ENCODE measurements around the gene SYT10. TPM values are rescaled to one million over a fixed set of nuclear protein-coding genes. Genes with fewer than 3 reads are reported as not detected.

SYT10 gene, protein sequence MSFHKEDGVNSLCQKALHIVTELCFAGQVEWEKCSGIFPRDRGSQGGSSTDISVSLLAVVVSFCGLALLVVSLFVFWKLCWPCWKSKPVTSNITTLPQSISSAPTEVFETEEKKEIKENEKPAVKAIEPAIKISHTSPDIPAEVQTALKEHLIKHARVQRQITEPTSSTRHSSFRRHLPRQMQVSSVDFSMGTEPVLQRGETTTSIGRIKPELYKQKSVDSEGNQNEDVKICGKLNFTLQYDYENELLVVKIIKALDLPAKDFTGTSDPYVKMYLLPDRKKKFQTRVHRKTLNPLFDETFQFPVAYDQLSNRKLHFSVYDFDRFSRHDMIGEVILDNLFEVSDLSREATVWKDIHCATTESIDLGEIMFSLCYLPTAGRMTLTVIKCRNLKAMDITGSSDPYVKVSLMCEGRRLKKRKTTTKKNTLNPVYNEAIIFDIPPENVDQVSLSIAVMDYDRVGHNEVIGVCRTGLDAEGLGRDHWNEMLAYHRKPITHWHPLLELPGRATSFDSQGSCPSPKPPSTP
- not detected for total RNA-seq

DNA sequence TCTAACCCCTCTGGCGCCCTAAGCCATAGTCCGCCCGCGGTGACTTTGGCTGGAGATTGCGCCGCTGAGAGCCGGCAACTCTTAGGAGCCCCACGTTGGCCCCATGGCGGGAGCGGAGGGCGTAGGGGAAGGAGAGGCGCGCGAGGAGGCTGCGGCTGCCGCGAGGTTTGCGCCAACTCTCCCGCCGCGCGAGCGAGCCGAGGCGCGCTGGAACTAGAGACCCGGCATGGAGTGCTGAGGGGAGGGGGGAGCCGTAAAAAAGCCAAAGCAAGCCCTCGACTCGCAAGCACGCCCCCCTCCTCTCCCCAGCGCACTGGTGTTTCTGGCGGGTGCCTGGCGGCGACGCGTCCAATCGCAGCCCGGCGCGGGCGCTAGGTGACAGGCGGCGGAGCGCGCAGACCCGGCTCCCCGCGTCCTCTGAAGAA, at the start of gene SYT10:
Gene SYT10, minus strand, starts transcription at position 233 of the 425 bp plus-strand sequence. CDS start 297 bp downstream, outside the sequence.
- H3K36me3 ChIP-seq = no peaks in the 10 kb centered on the region
- DNase-seq = no peak
- no peak within 1 kb of the TSS for H3K27ac ChIP-seq
- peak within 1 kb of the TSS; percentile 39 to 66 (median 55) for H3K4me3 ChIP-seq
- intact Hi-C loops (cut with DNase I) = no loop called here
- peaks cover 3 to 21% (median 5%) of the 10 kb centered on the region in 3 donors for H3K4me1 ChIP-seq
- H3K9me3 ChIP-seq = no peaks in the 10 kb centered on the region
- peaks cover 0 to 50% (median 0%) of the 10 kb centered on the region in 4 donors for H3K27me3 ChIP-seq
- 2% methylated on average over 13 of the region's 49 CpGs; no CpG with 5 or more reads in 1 of the 2 donors for WGBS, 2 donors
- TF ChIP-seq, protein P1, sequence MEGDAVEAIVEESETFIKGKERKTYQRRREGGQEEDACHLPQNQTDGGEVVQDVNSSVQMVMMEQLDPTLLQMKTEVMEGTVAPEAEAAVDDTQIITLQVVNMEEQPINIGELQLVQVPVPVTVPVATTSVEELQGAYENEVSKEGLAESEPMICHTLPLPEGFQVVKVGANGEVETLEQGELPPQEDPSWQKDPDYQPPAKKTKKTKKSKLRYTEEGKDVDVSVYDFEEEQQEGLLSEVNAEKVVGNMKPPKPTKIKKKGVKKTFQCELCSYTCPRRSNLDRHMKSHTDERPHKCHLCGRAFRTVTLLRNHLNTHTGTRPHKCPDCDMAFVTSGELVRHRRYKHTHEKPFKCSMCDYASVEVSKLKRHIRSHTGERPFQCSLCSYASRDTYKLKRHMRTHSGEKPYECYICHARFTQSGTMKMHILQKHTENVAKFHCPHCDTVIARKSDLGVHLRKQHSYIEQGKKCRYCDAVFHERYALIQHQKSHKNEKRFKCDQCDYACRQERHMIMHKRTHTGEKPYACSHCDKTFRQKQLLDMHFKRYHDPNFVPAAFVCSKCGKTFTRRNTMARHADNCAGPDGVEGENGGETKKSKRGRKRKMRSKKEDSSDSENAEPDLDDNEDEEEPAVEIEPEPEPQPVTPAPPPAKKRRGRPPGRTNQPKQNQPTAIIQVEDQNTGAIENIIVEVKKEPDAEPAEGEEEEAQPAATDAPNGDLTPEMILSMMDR (IDR thresholded peaks at IDR 0.05) = no peak
- TF ChIP-seq POLR2A (IDR thresholded peaks at IDR 0.05) = no peak

DNA sequence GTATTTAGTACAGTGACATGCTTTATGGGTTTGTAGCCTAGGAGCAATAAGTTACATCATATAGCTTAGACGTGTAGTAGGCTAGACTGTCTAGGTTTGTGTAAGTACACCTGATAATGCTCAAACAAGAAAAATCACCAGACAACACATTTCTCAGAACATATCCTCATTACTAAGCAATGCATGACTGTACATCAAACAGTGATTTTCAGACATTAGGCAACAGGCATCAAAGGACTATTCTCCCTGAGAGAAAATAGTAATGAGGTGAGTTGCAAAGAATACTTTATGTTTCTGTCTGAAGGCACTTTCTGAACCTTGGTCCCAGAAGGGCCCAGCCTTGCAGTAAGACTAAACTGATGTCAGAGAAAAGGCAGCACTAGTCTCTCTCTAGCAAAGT, 48.4 kb upstream of the SYT10 start:
- Histone ChIP-seq H3K4me1 (no peaks in the 10 kb centered on the region), H3K9me3 (peaks cover 0 to 14% (median 0%) of the 10 kb centered on the region in 3 donors), H3K36me3 (no peaks in the 10 kb centered on the region), H3K4me3 (no peak overlapping the region), H3K27me3 (no peaks in the 10 kb centered on the region), H3K27ac (no peak overlapping the region)
- intact Hi-C loops (cut with DNase I) = no loop called here
- DNase-seq = no peak
- TF ChIP-seq, protein P1 (IDR thresholded peaks at IDR 0.05) = no peak
- TF ChIP-seq POLR2A (IDR thresholded peaks at IDR 0.05) = no peak
- 29 to 33% methylated on average over 1 of the region's 1 CpG for WGBS, 2 donors

DNA sequence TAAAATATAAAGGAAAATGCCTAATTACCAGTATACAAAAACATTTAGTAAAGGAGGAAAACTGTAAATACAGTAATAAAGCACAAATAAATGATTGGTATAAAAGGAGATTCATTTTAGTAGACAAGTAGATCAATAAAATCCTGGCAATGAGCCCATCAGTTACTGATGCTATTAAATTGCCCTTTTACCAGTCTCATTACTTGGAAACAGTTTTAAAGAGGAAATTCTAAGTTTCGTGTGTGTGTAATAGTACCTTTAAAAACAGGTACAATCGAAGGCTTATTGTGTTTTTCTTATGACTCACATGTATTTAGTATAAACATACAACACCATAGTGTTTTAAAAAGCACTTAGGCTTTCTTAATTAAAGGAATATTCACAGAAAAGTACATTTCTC, 46.4 kb upstream of the SYT10 start:
- TF ChIP-seq, protein P1 (IDR thresholded peaks at IDR 0.05) = no peak
- no peak for TF ChIP-seq POLR2A (IDR thresholded peaks at IDR 0.05)
- no peak for DNase-seq
- WGBS, 2 donors = 41 to 53% methylated on average over 2 of the region's 2 CpGs
- Histone ChIP-seq H3K36me3 (no peaks in the 10 kb centered on the region), H3K27me3 (no peaks in the 10 kb centered on the region), H3K4me3 (no peak overlapping the region), H3K4me1 (no peaks in the 10 kb centered on the region), H3K9me3 (no peaks in the 10 kb centered on the region), H3K27ac (no peak overlapping the region)
- intact Hi-C loops (cut with DNase I) = no loop called here

DNA sequence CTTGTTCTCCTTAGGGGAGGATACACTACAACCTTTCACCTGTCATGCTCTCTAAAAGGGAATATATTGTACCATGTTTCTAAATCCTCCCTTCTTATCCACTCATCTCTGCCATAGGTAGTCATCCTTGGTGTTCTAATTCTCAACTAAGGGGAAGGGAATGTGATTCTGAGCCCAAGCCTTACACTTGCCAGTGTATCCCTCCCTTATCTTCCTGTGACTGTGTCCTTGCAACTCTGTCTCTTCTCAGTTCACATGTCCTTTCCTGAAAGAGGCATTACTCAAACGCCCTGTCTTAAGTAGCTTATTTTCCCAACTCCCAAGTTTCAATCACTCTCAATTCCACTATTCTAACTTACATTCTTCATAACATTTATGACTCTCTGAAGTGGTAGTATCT, 44.5 kb upstream of the SYT10 start:
- H3K4me3 ChIP-seq = no peak overlapping the region
- TF ChIP-seq, protein P1 (IDR thresholded peaks at IDR 0.05) = no peak
- TF ChIP-seq POLR2A (IDR thresholded peaks at IDR 0.05) = no peak
- intact Hi-C loops (cut with DNase I) = no loop called here

DNA sequence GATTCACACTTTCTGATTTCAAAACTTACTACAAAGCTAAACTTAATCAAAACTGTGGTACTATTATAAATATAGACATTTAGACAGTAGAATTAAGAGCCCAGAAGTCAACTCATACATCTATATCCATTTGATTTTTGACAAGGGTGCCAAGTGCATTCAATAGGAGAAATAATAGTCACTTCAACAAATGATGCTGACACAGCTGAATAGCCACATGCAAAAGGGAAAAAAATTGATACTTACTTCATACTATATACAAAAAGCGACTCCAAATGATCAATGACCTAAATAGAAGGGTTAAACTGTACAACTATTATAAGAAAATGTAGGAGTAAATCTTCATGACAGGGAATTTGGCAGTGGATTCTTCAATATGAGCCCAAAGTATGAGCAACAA, 40.7 kb upstream of the SYT10 start:
- H3K4me1 ChIP-seq = no peaks in the 10 kb centered on the region
- DNase-seq = no peak
- no peaks in the 10 kb centered on the region for H3K27me3 ChIP-seq
- WGBS, 2 donors = 48 to 60% methylated on average over 1 of the region's 1 CpG
- no peak overlapping the region for H3K4me3 ChIP-seq
- TF ChIP-seq POLR2A (IDR thresholded peaks at IDR 0.05) = no peak
- TF ChIP-seq, protein P1 (IDR thresholded peaks at IDR 0.05) = no peak
- H3K27ac ChIP-seq = no peak overlapping the region
- intact Hi-C loops (cut with DNase I) = no loop called here
- no peaks in the 10 kb centered on the region for H3K36me3 ChIP-seq
- H3K9me3 ChIP-seq = no peaks in the 10 kb centered on the region

More for the DNA sequence above, 44.5 kb upstream of the SYT10 start:
- Histone ChIP-seq H3K27me3 (no peaks in the 10 kb centered on the region), H3K27ac (no peak overlapping the region), H3K4me1 (no peaks in the 10 kb centered on the region), H3K36me3 (no peaks in the 10 kb centered on the region), H3K9me3 (no peaks in the 10 kb centered on the region)
- 41 to 42% methylated on average over 1 of the region's 1 CpG for WGBS, 2 donors
- no peak for DNase-seq
